ENCODE measurements around the gene HSF4.

HSF4 gene

GRCh38 chr16:67186550-67186950 lies 22.0 kb downstream of the HSF4 start:
- no peak overlapping the region for H2AFZ ChIP-seq (ENCODE audit: low read length)
- no peak overlapping the region for H3K9ac ChIP-seq (ENCODE audit: low read depth, low read length, poor library complexity, severe bottlenecking)
- H3K36me3 ChIP-seq (ENCODE audit: insufficient read depth, low read length) = no peaks in the 10 kb centered on the region
- peaks cover 20% of the 10 kb centered on the region for H4K20me1 ChIP-seq (ENCODE audit: insufficient read depth, low read length, poor library complexity, severe bottlenecking)
- H3K4me1 ChIP-seq (ENCODE audit: insufficient read depth, low read length, poor library complexity, severe bottlenecking) = peaks cover 19% of the 10 kb centered on the region
- peaks cover 13% of the 10 kb centered on the region for H3K79me2 ChIP-seq (ENCODE audit: insufficient read depth, low read length)
- H3K9me3 ChIP-seq (ENCODE audit: insufficient read depth, low read depth, low read length) = no peaks in the 10 kb centered on the region
- H3K9me2 ChIP-seq (replicated peaks; ENCODE audit: low read depth, low read length) = no peaks in the 10 kb centered on the region
- H3K27me3 ChIP-seq (ENCODE audit: insufficient read depth, low read length, poor library complexity, severe bottlenecking) = no peaks in the 10 kb centered on the region
- H3F3A ChIP-seq (ENCODE audit: low read depth) = no peaks in the 10 kb centered on the region
- no peak overlapping the region for H3K4me3 ChIP-seq (ENCODE audit: low read length, poor library complexity, severe bottlenecking)
- no peak overlapping the region for H3K4me2 ChIP-seq (ENCODE audit: low read depth, low read length, poor library complexity, severe bottlenecking)
- no peak for TF ChIP-seq EZH2phosphoT487 (IDR thresholded peaks at IDR 0.05; ENCODE audit: borderline replicate concordance)
- no peak for TF ChIP-seq CTCF (conservative IDR thresholded peaks at IDR 0.05; ENCODE audit: low read length)

GRCh38 chr16:67187175-67187890 lies 22.8 kb downstream of the HSF4 start:
- peaks cover 14% of the 10 kb centered on the region for H3K79me2 ChIP-seq (ENCODE audit: insufficient read depth, low read length)
- TF ChIP-seq EZH2phosphoT487 (IDR thresholded peaks at IDR 0.05; ENCODE audit: borderline replicate concordance) = no peak
- TF ChIP-seq CTCF (conservative IDR thresholded peaks at IDR 0.05; ENCODE audit: low read length) = no peak
- no peaks in the 10 kb centered on the region for H3K9me2 ChIP-seq (replicated peaks; ENCODE audit: low read depth, low read length)
- H3K27me3 ChIP-seq (ENCODE audit: insufficient read depth, low read length, poor library complexity, severe bottlenecking) = no peaks in the 10 kb centered on the region
- H3K4me1 ChIP-seq (ENCODE audit: insufficient read depth, low read length, poor library complexity, severe bottlenecking) = peaks cover 16% of the 10 kb centered on the region
- H3K4me2 ChIP-seq (ENCODE audit: low read depth, low read length, poor library complexity, severe bottlenecking) = no peak overlapping the region
- no peak overlapping the region for H3K9ac ChIP-seq (ENCODE audit: low read depth, low read length, poor library complexity, severe bottlenecking)
- H3F3A ChIP-seq (ENCODE audit: low read depth) = no peaks in the 10 kb centered on the region
- H3K4me3 ChIP-seq (ENCODE audit: low read length, poor library complexity, severe bottlenecking) = no peak overlapping the region
- H3K36me3 ChIP-seq (ENCODE audit: insufficient read depth, low read length) = no peaks in the 10 kb centered on the region
- H4K20me1 ChIP-seq (ENCODE audit: insufficient read depth, low read length, poor library complexity, severe bottlenecking) = peaks cover 20% of the 10 kb centered on the region
- H2AFZ ChIP-seq (ENCODE audit: low read length) = no peak overlapping the region
- no peaks in the 10 kb centered on the region for H3K9me3 ChIP-seq (ENCODE audit: insufficient read depth, low read depth, low read length)

- H2AFZ ChIP-seq (ENCODE audit: low read length) = no peak overlapping the region
- TF ChIP-seq CTCF (conservative IDR thresholded peaks at IDR 0.05; ENCODE audit: low read length) (no peak), EZH2phosphoT487 (IDR thresholded peaks at IDR 0.05; ENCODE audit: borderline replicate concordance) (no peak)
- H3K9me2 ChIP-seq (replicated peaks; ENCODE audit: low read depth, low read length) = no peaks in the 10 kb centered on the region
- H3K27me3 ChIP-seq (ENCODE audit: insufficient read depth, low read length, poor library complexity, severe bottlenecking) = no peaks in the 10 kb centered on the region
- no peak overlapping the region for H3K4me3 ChIP-seq (ENCODE audit: low read length, poor library complexity, severe bottlenecking)
- H3K4me1 ChIP-seq (ENCODE audit: insufficient read depth, low read length, poor library complexity, severe bottlenecking) = peaks cover 9% of the 10 kb centered on the region
- no peak overlapping the region for H3K4me2 ChIP-seq (ENCODE audit: low read depth, low read length, poor library complexity, severe bottlenecking)
- no peaks in the 10 kb centered on the region for H3F3A ChIP-seq (ENCODE audit: low read depth)
- H3K9ac ChIP-seq (ENCODE audit: low read depth, low read length, poor library complexity, severe bottlenecking) = no peak overlapping the region
- no peaks in the 10 kb centered on the region for H3K36me3 ChIP-seq (ENCODE audit: insufficient read depth, low read length)
- no peaks in the 10 kb centered on the region for H3K9me3 ChIP-seq (ENCODE audit: insufficient read depth, low read depth, low read length)
- peaks cover 22% of the 10 kb centered on the region for H4K20me1 ChIP-seq (ENCODE audit: insufficient read depth, low read length, poor library complexity, severe bottlenecking)
- H3K79me2 ChIP-seq (ENCODE audit: insufficient read depth, low read length) = peaks cover 14% of the 10 kb centered on the region
Measured at GRCh38 chr16:67188323-67188722, 23.8 kb downstream of the HSF4 start.

Measured in Loucy (cell line).